ENCODE measurements around the gene GPR142.

The GPR142 gene

DNA sequence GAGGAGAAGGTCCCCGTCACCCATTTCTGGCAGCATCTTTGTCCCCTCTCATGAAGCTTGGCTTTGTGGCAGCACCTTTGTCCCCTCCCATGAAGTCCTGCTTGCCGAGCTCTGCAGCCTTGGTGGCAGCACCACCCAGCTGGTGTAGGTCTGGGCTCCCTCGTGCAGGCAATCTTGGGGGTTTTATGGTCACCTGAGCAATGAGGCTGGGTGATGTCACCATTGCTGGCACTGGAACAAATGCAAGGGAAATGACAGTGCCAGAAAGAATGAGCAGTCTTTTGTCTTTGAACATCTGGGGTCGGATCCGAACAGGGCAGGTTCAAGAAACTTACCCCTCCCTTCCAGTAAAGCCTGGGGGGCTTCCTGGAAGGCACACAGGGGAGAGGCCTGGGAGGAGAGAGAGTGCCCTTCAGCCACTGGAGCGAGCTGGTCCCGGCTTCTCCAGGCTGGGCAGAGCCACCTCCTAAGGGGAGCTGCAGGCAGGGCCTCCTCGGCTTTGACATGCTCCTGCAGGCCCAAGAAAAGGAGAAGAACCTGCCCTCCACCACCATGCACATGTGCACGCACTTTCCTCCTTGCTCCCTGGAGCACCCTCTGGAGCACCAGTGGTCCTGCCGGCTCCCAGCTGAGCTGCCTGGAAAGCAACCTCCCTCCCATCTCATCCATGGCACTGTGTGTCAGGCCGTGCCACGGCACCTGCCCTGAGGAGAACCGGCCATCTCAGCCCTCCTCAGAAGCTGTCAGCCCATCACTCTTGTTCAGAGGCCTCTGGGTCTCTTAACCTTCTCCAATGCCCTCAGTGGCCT is 21.7 kb upstream of the GPR142 start:
- DNase-seq = no peak

DNA sequence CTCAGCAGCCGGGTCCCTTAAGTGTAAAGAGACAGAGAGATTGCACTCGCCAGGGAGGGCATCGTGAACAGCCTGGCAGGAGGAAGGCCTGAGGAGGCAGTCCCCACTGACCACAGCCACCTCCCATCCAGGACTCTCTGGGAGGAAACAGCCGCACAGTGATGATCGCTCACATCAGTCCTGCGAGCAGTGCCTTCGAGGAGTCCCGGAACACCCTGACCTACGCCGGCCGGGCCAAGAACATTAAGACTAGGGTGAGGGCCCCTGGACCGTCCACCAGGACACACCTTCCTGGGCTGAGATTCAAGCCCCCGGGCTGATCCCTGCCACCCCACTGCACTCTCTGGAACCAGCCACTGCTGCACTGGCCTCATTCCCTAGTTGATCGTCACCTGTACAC is 19.7 kb upstream of the GPR142 start:
- DNase-seq = no peak

- DNase-seq = no peak
Measured at GRCh38 chr17:74349120-74349519, 18.2 kb upstream of the GPR142 start.

DNA sequence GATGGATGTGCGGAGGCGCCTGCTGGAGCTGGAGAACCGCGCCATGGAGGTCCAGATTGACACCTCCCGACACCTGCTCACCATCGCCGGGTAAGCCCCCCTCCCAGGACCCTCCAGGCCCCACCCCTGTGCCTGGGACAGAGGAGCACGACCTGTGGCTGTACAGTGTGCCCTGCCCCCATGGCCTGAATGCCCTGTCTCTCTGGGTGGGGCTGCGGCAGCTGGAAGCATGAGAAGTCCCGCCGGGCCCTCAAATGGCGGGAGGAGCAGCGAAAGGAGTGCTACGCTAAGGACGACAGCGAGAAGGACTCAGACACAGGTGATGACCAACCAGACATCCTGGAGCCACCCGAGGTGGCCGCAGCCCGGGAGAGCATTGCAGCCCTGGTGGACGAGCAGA is 16.8 kb upstream of the GPR142 start:
- DNase-seq = no peak

- DNase-seq = no peak
Measured at GRCh38 chr17:74351552-74352210, 15.6 kb upstream of the GPR142 start.

GRCh38 chr17:74353446-74354060 is 13.8 kb upstream of the GPR142 start:
- no peak for DNase-seq

DNA sequence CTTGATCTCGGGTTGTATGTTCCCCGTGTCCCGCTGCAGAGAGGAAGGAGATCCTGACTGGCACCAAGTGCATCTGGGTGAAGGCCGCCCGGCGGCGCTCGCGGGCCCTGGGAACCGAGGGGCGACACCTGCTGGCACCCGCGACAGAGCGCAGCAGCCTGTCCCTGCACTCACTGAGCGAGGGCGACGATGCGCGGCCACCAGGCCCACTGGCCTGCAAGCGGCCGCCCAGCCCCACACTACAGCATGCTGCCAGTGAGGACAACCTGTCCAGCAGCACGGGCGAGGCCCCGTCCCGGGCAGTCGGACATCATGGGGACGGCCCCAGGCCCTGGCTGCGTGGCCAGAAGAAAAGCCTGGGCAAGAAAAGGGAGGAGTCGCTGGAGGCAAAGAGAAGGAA is 13.2 kb upstream of the GPR142 start:
- peak; percentile 50 to 73 for DNase-seq

- DNase-seq = no peak
Measured at GRCh38 chr17:74354561-74354960, 12.7 kb upstream of the GPR142 start.

DNA sequence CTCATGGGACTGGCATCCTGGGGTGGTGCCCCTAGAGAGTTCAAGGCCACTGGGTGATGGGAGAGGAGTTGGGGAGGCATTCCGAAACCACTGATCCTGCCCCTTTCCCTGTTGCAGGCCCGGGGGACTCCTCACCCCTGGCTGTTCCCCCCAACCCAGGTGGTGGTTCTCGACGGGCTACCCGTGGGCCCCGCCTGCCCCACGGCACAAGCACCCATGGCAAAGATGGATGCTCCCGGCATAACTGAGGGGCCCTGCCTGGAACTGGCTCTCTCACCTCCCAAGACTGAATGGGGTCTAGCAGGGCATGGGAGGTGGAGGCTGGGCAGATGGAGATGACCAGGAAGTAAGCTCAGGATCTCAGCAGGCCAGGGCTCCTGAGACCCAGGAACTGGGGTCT is 12.2 kb upstream of the GPR142 start:
- no peak for DNase-seq

DNA sequence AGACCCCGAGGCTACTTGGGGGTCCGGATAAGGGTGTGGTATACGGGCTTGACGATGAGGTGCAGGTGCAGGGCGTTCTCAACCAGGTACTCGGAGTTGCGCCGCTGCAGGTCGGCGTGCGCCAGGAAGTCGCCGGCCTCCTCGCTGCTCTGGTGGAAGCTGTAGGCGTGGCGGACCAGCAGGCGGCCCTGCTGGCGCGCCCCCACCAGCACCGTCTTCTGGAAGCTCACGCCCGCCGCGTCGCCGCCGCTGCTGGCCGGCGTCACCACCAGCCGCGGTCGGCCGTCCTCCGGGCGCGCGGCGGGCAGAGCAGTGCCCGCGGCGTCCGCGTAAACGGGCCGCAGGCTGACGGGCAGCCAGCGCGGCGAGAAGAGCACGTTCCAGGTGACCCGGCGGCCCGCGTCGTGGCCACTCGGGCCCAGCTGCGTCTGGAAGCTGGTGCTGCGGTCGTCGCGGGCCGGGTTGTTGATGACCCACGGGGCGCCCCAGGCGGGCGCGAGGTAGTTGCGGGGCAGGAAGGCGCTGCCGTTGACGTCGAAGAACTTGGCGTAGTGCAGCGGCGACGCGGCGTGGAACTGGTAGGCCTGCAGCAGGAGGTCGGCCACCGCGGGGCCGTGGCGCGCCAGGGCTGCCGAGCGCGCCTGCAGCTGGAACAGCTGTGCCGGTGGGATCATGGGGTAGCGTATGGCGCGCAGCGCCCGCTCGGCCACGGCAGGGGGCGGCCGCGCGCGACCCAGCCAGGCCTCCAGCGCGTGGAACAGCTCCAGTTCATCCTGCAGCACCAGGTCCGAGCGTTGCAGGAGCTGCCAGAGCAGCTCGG is 10.4 kb upstream of the GPR142 start:
- DNase-seq = no peak

- no peak for DNase-seq
Measured at GRCh38 chr17:74357466-74357809, 9.9 kb upstream of the GPR142 start.

GRCh38 chr17:74358697-74359096 is 8.6 kb upstream of the GPR142 start:
- DNase-seq = no peak

GRCh38 chr17:74359916-74360315 is 7.4 kb upstream of the GPR142 start:
- no peak for DNase-seq

GRCh38 chr17:74360899-74361229 is 6.4 kb upstream of the GPR142 start:
- DNase-seq = no peak

DNA sequence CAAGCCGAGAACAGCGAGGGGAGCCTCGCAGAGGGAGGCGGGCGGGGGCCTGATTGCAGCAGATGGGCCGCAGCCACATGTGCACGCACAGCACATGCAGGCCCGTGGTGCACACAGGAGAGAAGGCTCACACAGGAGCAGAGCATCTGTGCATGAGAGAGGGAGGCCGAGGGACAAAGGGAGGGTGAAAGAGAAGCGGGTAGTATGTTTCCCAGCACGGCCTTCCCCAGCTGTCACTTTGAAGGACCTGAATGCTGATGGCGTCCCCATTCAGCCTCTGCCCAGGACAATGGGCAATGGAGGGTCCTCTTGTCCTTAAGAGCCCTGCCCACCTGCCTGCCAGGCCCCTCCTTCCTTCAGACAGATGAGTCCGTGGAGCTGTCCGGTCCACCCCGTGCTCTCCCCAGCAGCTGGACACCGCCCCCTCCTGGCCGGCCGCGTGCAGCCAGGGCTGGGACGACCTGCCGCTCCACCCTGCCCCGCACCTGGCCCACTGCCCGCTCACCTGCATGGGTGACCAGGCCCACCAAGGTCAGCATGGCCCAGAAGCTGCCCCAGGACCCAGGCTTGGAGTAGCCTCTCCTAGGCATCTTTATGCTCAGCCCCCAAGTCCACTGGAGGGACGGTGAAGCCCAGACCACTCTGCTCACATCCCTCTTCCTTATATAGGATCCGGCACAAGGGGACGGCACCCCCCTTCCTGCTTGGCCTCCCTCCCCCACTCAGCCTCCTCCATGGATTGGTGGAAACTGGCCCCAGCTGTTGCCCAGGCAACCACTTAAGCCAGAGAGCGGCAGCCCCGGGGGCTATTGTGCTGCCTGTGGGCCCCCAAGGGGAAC is 5.9 kb upstream of the GPR142 start, which contains the start of gene BTBD17:
TSS of gene BTBD17 (minus strand) at position 639 of the 839 bp plus-strand sequence. CDS start at position 590, 49 bp downstream.
- DNase-seq = peak in 1 of 2 donors; percentile 41

DNA sequence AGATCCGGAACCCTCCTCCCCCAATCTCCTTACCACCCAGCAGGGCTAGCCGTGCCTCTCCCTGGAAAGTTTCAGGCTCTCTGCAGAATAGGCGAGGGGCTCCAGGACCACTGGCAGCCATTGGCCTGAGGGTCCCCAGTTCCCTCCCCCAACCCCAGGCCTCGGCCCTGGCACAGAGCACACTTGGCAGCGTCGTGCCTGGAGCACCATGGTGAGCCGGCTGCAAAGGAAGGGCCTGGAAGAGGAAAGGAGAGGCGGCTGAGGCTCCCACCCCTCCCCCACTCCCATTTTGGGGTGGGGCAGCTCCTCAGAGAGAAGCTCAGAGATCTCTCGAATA is 5.3 kb upstream of the GPR142 start:
- DNase-seq = no peak

- no peak for DNase-seq
Measured at GRCh38 chr17:74362810-74363498, 4.4 kb upstream of the GPR142 start.

DNA sequence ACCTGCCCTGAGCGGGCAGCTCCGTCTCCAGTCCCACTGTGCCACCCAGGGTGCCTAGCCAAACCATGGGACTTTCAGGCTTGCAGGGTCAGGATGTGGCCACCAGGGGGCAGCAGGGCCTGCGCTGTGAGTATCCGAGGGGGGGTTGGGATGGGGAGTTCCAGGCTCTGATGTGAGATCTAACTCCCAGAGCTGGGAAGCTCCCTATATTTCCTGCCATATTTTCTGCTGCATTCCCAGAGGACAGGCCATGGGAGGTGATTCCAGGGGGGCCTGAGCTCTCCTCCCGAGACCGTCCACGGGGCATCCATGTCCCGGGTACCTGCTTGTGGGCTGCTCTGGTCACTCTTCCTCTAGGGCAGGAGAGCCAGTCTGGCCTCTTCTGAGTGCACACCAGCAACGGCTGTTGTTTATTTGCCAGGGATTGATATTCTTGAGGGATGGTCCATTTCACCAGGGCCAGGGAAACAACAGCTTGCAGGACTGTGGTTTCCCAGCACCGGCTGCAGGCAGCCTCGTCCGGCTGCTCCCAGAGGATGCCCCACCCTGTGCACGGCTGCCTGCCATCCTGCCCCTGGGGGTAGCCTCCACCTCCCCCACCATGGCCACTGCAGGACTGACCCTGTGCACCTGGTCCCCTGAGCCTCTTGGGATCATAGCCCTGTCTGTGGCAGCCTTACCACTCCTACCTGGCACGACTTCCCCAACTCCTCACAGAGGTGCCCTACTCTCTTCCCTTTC is 1.2 kb downstream of the GPR142 start:
- DNase-seq = peak; percentile 58 to 94

GRCh38 chr17:74369221-74369620 is 1.9 kb downstream of the GPR142 start:
- peak; percentile 61 to 78 for DNase-seq

- DNase-seq = no peak
Measured at GRCh38 chr17:74369665-74370490, 2.6 kb downstream of the GPR142 start.
